HL-60 (cell line): Measurements from ENCODE around the gene RNASEL.

ENCODE experiments used
- POLR2AphosphoS5 ChIP-seq: IDR thresholded peaks from 2 replicates; pipeline ENCODE4 v1.6.1; 2012; ENCODE audit warnings: low read depth
- TF ChIP-seq, protein P1 (sequence below): IDR thresholded peaks from one replicate; pipeline ENCODE4 v1.5.1; 2011; ENCODE audit warnings: low read length, control low read depth, inconsistent platforms; ENCODE audit not compliant: insufficient read depth

DNA sequence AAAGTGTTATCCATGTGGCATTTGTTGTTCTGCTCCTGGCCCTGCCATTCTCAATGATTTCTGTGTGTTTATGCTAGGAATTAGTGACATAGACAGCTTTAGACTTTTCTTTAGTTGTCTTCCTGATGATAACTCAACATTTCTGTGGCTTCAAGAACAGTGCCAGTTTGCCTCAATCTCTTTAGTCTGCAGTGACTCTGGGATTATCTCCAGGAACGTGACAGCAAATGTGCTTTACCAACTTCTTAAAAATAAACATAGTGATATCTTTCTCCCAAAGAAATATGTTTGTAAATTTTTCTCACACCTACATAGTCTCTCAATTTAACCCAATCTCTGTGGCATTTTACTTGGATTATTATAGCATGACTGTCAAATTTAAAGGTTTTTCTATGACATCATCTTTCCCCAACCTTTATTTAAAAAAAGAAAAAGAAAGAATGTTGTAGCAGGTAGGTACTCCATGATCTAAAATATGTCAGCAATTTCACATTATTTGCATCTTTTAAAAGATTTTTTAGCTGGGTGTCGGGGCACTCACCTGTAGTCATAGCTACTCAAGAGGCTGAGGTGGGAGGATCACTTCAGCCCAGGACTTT, 24.6 kb downstream of the RNASEL start:
- TF ChIP-seq, protein P1, sequence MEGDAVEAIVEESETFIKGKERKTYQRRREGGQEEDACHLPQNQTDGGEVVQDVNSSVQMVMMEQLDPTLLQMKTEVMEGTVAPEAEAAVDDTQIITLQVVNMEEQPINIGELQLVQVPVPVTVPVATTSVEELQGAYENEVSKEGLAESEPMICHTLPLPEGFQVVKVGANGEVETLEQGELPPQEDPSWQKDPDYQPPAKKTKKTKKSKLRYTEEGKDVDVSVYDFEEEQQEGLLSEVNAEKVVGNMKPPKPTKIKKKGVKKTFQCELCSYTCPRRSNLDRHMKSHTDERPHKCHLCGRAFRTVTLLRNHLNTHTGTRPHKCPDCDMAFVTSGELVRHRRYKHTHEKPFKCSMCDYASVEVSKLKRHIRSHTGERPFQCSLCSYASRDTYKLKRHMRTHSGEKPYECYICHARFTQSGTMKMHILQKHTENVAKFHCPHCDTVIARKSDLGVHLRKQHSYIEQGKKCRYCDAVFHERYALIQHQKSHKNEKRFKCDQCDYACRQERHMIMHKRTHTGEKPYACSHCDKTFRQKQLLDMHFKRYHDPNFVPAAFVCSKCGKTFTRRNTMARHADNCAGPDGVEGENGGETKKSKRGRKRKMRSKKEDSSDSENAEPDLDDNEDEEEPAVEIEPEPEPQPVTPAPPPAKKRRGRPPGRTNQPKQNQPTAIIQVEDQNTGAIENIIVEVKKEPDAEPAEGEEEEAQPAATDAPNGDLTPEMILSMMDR, result no peak
- no peak for TF ChIP-seq POLR2AphosphoS5
